Fibroblast of lung (primary cell): ENCODE results near the gene NTMT1. TPM values are rescaled to one million over a fixed set of nuclear protein-coding genes. Genes with fewer than 3 reads are reported as not detected.

Experiments used
- DNase-seq, 2 donors: peaks; one replicate each; pipeline versions ENCODE4 v3.0.0 to v3.0.0-alpha.2; 2010; ENCODE audit warnings: low read depth in 2 of 2
- H2AFZ ChIP-seq: 2 replicates; pipeline ENCODE4 v1.5.1; 2012; ENCODE audit warnings: low read length, control low read depth, inconsistent platforms
- H3K27ac ChIP-seq: 2 replicates; pipeline ENCODE4 v1.5.1; 2011; ENCODE audit warnings: low read length, control low read depth; ENCODE audit not compliant: insufficient read depth
- H3K27me3 ChIP-seq: 2 replicates; pipeline ENCODE4 v1.5.1; 2011; ENCODE audit warnings: mild to moderate bottlenecking, low read length; ENCODE audit not compliant: control insufficient read depth, insufficient read depth
- H3K36me3 ChIP-seq: 2 replicates; pipeline ENCODE4 v1.5.1; 2011; ENCODE audit warnings: low read length; ENCODE audit not compliant: control insufficient read depth, insufficient read depth
- H3K4me1 ChIP-seq: 2 replicates; pipeline ENCODE4 v1.5.1; 2011; ENCODE audit warnings: low read length; ENCODE audit not compliant: control insufficient read depth, insufficient read depth; ENCODE audit errors: extremely low read depth
- H3K4me2 ChIP-seq: 2 replicates; pipeline ENCODE4 v1.5.1; 2011; ENCODE audit warnings: low read length, control low read depth; ENCODE audit not compliant: insufficient read depth; ENCODE audit errors: extremely low read depth
- H3K4me3 ChIP-seq, 4 experiments: fragments of 200-600 bp in 1 of 4; sonication (generic) in 1 of 4; replicated peaks in 1 of 4; 2 replicates each; pipeline ENCODE4 v1.5.1; 2011 to 2016; ENCODE audit warnings: low read length in 4 of 4, low read depth in 3 of 4, mild to moderate bottlenecking in 3 of 4, control low read depth in 2 of 4, inconsistent platforms in 1 of 4, mixed read lengths in 1 of 4; ENCODE audit not compliant: insufficient read depth in 1 of 4; ENCODE audit errors: control extremely low read depth in 1 of 4
- H3K79me2 ChIP-seq: 2 replicates; pipeline ENCODE4 v1.5.1; 2012; ENCODE audit warnings: mild to moderate bottlenecking, low read length, inconsistent platforms; ENCODE audit not compliant: control insufficient read depth, insufficient read depth
- H3K9ac ChIP-seq: 2 replicates; pipeline ENCODE4 v1.5.1; 2011; ENCODE audit warnings: mild to moderate bottlenecking, low read length, control low read depth; ENCODE audit not compliant: insufficient read depth
- H3K9me3 ChIP-seq: 2 replicates; pipeline ENCODE4 v1.5.1; 2012; ENCODE audit warnings: low read depth, low read length; ENCODE audit not compliant: control insufficient read depth, insufficient read depth
- H4K20me1 ChIP-seq: 2 replicates; pipeline ENCODE4 v1.5.1; 2011; ENCODE audit warnings: low read length; ENCODE audit not compliant: control insufficient read depth, insufficient read depth; ENCODE audit errors: extremely low read depth
- CTCF ChIP-seq, 2 donors: IDR thresholded peaks in 1 of 2; conservative IDR thresholded peaks in 1 of 2; 1 replicate in 1 of 2; 2 replicates in 1 of 2; pipeline ENCODE4 v1.5.1; 2011 to 2012; ENCODE audit warnings: low read length in 2 of 2, control low read depth in 1 of 2, inconsistent platforms in 1 of 2, low read depth in 1 of 2, mild to moderate bottlenecking in 1 of 2
- EZH2 ChIP-seq: IDR thresholded peaks from 2 replicates; pipeline ENCODE4 v1.5.1; 2012; ENCODE audit warnings: low read length, control low read depth, mild to moderate bottlenecking; ENCODE audit errors: missing control alignments
- polyA plus RNA-seq, 2 donors: library from polyadenylated mRNA; depleted of rRNA in 1 of 2; stranded (reverse) in 1 of 2; unstranded in 1 of 2; fragments of >200 nt; gene quantifications; 2 replicates each; pipeline ENCODE4 v1.2.1, GENCODE V29; 2011 to 2012; ENCODE audit warnings: missing spikeins in 1 of 2
- total RNA-seq: library from RNA; depleted of rRNA; stranded (reverse); fragments of >200 nt; gene quantifications from 2 replicates; pipeline ENCODE4 v1.2.1, GENCODE V29; 2014

The NTMT1 gene
- total and polyA plus RNA-seq, 2 donors (not counting 1 experiment from before 2014, with no cell fraction given): 34.2 to 51.9 TPM

- DNase-seq: no peak
- Histone ChIP-seq H3K9ac (no peak overlapping the region), H3K79me2 (no peaks in the 10 kb centered on the region), H3K27me3 (no peaks in the 10 kb centered on the region), H3K4me2 (no peak overlapping the region), H3K9me3 (no peaks in the 10 kb centered on the region), H3K4me1 (peaks cover 15% of the 10 kb centered on the region), H3K27ac (no peak overlapping the region), H3K4me3 (no peak overlapping the region), H4K20me1 (no peaks in the 10 kb centered on the region), H2AFZ (no peak overlapping the region), H3K36me3 (no peaks in the 10 kb centered on the region)
- TF ChIP-seq CTCF (conservative IDR thresholded peaks at IDR 0.05 in 1 of 2, IDR thresholded peaks at IDR 0.05 in 1 of 2; ENCODE audit: low read depth in 1 of 2, low read length in 2 of 2): no peak
- no peak for TF ChIP-seq EZH2
Observed at GRCh38 chr9:129615407-129616285, 10.3 kb upstream of the NTMT1 start.

GRCh38 chr9:129617167-129617566, 8.8 kb upstream of the NTMT1 start:
- Histone ChIP-seq H4K20me1 (no peaks in the 10 kb centered on the region), H3K9me3 (no peaks in the 10 kb centered on the region), H2AFZ (no peak overlapping the region), H3K4me1 (peaks cover 15% of the 10 kb centered on the region), H3K4me3 (no peak overlapping the region), H3K36me3 (no peaks in the 10 kb centered on the region), H3K27me3 (no peaks in the 10 kb centered on the region), H3K27ac (no peak overlapping the region), H3K79me2 (no peaks in the 10 kb centered on the region), H3K4me2 (no peak overlapping the region), H3K9ac (no peak overlapping the region)
- TF ChIP-seq CTCF (conservative IDR thresholded peaks at IDR 0.05 in 1 of 2, IDR thresholded peaks at IDR 0.05 in 1 of 2; ENCODE audit: low read depth in 1 of 2, low read length in 2 of 2) (peak; percentile 71 to 73), EZH2 (no peak)
- DNase-seq: peak; percentile 61 to 82

- peak overlapping the region; percentile 85 for H3K4me2 ChIP-seq
- peak overlapping the region; percentile 59 for H2AFZ ChIP-seq
- peak overlapping the region; percentile 39 to 56 (median 44) for H3K4me3 ChIP-seq
- peak overlapping the region; percentile 65 for H3K9ac ChIP-seq
- no peak overlapping the region for H3K27ac ChIP-seq
- no peaks in the 10 kb centered on the region for H3K79me2 ChIP-seq
- peaks cover 15% of the 10 kb centered on the region for H3K4me1 ChIP-seq
- DNase-seq: peak in 1 of 2 donors; percentile 51
- peak; percentile 10 to 24 for TF ChIP-seq CTCF (conservative IDR thresholded peaks at IDR 0.05 in 1 of 2, IDR thresholded peaks at IDR 0.05 in 1 of 2; ENCODE audit: low read depth in 1 of 2, low read length in 2 of 2)
- no peak for TF ChIP-seq EZH2
- no peaks in the 10 kb centered on the region for H4K20me1 ChIP-seq
- H3K9me3 ChIP-seq: no peaks in the 10 kb centered on the region
- no peaks in the 10 kb centered on the region for H3K36me3 ChIP-seq
- H3K27me3 ChIP-seq: no peaks in the 10 kb centered on the region
Observed at GRCh38 chr9:129619787-129620668, 5.9 kb upstream of the NTMT1 start.
